B cell (primary cell): Measurements from ENCODE around the gene NECTIN4.

Experiments
- EZH2 ChIP-seq: IDR thresholded peaks from 2 replicates; pipeline ENCODE4 v1.6.1; 2012; ENCODE audit warnings: borderline replicate concordance, low read depth, mild to moderate bottlenecking, moderate library complexity, low read length; ENCODE audit not compliant: insufficient read depth, poor library complexity, severe bottlenecking
- TF ChIP-seq, protein P1 (sequence below): fragments of 200-600 bp; IDR thresholded peaks from one replicate; pipeline ENCODE4 v1.8.0; 2022; ENCODE audit warnings: antibody characterized with exemption, mild to moderate bottlenecking

GRCh38 chr1:161032409-161032808, 56.9 kb downstream of the NECTIN4 start:
- no peak for TF ChIP-seq EZH2
- TF ChIP-seq, protein P1, sequence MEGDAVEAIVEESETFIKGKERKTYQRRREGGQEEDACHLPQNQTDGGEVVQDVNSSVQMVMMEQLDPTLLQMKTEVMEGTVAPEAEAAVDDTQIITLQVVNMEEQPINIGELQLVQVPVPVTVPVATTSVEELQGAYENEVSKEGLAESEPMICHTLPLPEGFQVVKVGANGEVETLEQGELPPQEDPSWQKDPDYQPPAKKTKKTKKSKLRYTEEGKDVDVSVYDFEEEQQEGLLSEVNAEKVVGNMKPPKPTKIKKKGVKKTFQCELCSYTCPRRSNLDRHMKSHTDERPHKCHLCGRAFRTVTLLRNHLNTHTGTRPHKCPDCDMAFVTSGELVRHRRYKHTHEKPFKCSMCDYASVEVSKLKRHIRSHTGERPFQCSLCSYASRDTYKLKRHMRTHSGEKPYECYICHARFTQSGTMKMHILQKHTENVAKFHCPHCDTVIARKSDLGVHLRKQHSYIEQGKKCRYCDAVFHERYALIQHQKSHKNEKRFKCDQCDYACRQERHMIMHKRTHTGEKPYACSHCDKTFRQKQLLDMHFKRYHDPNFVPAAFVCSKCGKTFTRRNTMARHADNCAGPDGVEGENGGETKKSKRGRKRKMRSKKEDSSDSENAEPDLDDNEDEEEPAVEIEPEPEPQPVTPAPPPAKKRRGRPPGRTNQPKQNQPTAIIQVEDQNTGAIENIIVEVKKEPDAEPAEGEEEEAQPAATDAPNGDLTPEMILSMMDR, result no peak
